GM21576 (cell line): Measurements from ENCODE around the gene TRIM4.
"Not testable (repeated sequence)": the region's sequence is repeated elsewhere in the genome, so short reads cannot be mapped to it uniquely, and the experiment has no call there.

Experiments
- ATAC-seq: cut with Tn5 transposase; IDR thresholded peaks from one replicate; pipeline ENCODE4 v1.9.1; 2021; ENCODE audit warnings: mild to moderate bottlenecking, moderate library complexity; ENCODE audit not compliant: unreplicated experiment

The TRIM4 gene

DNA sequence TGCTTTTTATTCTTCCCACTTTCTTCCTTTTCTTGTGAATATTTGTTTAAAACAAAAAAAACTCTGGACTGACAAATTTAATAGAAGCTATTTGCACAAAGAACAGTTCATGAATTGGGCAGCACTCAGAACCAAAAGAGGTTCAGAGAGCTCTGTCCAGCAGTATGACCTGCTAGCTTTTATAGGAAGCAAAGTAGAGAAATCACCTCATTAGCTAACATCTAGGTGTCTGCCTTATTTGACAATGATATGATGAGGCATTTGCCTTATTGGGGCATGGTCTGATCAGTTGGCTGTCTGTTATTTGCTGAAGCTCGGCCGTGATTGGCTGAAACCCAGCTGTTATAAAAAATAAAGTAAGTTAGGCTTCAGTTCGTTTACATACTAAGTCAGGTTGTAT is 819 bp upstream of the TRIM4 start:
- ATAC-seq, result no peak

DNA sequence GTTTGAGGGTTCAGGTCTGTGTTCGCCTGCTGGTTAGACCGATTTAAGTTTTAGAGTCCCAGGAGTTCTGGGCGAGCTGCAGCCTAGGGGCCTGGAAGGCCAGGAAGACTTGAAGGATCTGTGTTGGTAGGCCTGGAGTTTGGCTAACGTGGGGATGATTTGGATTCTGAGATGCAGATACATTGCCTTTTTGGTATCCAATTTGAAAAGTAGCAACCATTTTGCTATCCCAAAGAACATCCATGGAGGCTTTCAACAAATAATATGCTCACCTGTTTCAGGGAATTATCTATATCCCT is 433 bp upstream of the TRIM4 start:
- ATAC-seq, result no peak

DNA sequence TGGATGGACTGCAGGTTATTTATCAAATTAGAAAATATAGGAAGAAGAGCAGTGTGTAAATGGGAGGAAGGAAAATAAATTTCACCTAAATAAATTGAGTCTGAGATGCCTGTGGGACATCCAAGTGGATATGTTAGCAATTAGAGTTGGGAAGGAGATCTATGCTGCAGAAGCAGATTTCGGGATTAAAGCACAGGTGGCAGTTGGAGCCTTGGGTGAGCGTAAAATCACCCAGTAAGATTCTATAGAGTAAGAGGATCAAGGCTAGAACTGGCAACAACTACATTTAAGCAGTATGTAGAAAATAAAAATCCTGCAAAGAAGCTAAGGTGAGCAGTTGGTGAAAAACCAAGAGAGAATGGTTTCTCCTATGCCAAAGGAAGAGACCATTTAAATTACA is 8.4 kb downstream of the TRIM4 start:
- ATAC-seq, result no peak

DNA sequence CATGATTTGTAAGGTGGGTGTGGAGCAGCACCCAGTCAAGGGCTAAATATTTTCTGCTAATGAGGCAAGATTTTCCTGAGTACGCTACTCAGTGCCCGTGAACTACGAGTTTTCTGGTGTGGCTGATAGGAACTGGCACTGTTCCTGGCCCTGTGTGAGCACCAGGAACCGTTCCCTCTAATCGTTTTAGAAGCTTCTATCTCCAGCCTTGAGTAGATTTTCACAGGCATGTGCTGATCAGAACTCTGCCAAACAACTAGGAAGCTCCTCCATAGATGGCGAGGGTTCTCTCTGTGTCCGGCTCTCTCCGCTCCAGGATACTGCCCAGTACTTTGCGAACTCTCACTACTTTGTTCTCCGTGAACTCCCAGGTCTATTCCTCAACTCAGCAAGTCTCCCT is 17.7 kb downstream of the TRIM4 start:
- no peak for ATAC-seq

DNA sequence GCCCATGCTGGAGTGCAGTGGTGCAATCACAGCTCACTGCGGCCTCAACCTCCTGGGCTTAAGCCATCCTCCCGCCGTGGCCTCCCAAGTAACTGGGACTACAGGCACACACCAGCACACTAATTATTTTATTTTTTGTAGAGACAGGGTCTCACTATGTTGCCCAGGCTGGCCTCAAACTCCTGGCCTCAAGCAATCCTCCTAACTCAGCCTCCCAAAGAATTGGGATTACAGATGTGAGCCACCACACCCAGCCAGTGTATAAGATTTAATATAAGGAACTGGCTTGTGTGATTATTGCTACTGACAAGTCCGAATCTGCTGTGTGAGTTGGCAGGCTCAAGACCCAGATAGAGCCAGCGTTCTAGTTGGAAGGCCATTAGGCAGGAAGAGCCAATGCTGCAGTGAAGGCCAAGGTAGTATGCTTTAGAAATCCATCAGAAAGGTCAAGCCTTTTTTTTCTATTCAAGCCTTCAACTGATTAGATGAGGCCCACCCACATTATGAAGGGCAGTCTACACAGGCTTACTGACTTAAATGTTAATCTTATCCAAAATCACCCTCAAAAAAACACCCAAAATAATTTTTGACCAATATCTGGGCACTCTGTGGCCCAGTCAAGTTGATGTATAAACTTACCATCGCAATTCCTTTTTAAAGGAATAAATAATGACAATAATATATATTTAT is 19.4 kb downstream of the TRIM4 start:
- ATAC-seq, result no peak

DNA sequence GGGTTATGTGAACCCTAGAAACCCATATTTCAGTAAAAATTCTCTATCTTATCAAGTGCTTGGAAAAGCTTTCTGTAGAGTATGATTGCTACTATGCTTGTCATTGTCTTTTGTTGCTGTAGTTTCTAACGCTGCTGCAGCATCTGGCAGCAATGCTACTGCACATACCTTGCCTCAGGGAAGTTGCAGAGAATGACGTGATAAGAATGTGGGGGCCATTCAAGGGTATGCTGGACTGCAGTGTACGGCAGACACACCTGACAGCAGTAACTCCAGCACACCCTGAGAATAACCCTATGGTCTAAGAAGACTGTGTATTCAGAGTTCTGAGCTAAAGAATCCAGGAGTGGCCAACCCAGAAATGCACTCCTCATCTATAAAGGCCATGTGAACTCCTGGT is 20.5 kb downstream of the TRIM4 start:
- ATAC-seq, result no peak

DNA sequence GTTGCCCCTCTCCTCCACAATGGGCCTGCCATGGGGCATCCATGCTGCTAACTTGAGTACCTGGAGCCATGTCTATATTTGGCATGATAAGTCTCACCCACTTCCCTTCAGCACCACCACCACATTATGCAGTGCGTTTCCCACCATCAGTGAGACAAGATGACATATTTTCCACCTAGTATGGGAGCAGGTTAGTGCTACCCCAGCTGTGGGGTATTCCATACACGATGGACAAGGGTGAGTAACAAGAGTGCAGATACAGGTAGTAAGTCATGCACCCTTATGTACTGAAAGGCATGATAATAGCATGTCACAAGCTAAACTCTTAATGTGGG is 21.3 kb downstream of the TRIM4 start:
- no peak for ATAC-seq

DNA sequence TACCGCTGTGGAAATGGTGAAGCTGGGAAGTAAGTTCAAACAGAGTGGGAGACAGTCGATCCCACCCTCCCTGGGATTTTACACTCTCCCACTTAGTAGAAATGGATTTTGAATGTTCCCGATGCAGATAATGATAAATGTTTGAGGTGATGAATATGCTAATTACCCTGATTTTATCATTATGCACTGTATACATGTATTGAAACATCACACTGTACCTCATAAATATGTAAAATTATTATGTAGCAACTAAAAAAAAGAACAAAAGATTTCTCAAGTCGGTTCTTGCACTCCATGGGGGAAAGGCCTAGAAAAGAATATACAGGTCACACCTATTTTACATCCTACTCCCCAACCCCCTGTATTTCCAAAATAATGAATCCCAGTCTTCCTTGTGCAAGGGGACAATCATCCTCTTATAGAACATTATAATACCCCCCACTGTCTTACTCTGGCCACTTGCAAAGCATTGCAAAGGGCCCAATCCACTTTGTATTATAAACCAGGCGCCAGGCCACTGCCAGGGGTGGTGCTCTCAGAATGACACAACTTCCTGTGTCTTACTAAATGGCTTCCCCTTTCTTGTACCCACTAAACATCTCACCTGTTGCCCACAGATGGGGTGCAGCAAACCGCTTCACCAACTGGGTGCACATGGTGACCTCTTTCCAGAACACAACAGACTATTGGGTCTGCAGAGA is 21.9 kb downstream of the TRIM4 start:
- ATAC-seq, result no peak

DNA sequence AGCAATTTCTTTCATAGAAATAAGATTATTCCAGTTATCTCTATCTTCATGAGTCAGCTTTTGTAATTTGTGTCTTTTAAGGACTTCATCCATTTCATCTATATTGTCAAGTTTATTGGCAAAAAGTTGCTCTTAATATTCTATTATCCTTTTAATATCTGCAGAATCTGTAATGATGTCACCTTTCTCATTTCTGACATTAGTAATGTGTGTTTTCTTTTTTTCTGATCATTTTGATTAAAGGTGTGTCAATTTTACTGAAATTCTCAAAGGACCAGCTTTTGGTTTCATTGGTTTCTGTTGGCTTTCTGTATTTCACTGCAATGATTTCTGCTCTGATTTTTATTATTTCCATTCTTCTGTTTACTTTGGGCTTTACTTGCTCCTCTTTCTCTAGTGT is 24.6 kb downstream of the TRIM4 start:
- no peak for ATAC-seq

DNA sequence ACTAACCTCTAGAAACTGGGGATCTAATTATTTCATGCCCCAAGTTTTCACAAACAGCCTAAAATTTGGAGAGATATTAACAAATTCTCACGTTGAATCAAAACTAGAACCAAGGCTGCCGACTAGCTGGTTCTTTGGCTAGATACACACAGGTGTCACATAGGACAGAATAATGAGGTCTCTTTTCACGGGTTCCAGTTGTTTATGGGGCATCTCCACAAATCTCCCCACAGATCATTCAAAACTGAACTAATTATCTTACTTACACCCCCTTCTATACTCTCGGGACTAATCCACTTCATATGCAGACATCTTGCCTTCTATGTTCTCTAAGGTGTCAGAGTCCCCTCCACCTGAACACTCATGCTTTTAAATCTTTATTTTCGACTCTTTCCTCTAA is 26.1 kb downstream of the TRIM4 start:
- ATAC-seq, result no peak

DNA sequence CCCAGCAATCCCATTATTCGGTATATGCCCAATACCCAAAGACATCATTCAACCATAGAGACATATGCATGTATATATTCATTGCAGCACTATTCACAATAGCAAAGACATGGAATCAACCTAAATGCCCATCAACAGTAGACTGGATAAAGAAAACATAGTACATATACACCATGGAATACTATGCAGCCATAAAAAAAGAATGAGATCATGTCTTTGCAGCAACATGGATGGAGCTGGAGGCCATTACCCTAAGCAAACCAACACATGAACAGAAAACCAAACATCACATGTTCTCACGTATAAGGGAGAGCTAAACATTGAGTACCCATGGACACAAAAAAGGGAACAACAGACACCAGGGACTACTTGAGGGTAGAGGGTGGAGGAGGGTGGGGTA is 29.0 kb downstream of the TRIM4 start:
- not testable (repeated sequence) for ATAC-seq

DNA sequence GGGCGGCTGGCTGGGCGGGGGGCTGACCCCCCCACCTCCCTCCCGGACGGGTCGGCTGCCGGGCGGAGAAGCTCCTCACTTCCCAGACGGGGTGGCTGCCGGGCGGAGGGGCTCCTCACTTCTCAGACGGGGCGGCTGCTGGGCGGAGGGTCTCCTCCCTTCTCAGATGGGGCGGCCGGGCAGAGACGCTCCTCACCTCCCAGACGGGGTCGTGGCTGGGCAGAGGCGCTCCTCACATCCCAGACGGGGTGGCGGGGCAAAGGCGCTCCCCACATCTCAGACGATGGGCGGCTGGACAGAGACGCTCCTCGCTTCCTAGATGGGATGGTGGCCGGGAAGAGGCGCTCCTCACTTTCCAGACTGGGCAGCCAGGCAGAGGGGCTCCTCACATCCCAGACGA is 31.0 kb downstream of the TRIM4 start:
- ATAC-seq, result not testable (repeated sequence)

DNA sequence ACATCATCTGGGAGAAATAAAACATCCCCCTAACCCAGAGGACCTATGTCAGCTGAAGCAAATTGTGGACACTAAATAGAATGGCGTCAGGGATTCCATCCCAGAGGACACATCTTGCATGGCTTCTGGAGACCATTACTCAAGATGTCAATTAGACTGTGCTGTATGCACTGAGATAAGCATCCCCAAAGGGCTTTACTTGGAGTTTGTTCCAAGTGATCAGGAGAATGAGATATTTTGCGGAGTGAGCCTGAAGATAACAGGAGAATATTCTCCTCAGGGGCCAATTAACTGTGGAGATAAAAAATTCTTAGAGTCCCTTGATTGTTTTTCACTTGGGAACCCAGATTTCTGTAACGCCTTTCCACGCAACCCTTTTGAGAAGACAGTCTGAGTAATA is 38.0 kb downstream of the TRIM4 start:
- ATAC-seq, result no peak

DNA sequence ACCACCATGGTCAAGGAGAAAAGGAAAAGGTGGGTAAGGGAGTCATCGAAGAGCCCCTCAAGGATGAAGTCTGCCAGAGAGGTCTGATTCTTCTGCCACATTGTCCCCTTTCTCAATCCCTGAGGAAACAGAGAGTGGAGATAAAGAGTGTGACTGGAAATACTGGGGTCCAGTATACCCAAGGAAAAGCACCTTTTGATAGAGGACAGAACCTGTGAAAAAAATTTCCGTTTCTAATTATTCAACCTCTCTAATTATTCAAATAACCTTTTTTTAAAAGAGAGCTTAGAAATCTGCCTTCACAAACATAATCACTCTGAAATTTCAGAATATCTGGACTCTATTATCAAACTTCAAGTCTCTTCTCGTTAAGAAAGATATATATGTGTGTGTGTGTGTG is 42.4 kb downstream of the TRIM4 start, which contains the start of gene OR2AE1:
TSS of gene OR2AE1 (minus strand) at position 101 of the 400 bp plus-strand sequence. CDS start at position 101, 0 bp downstream.
- ATAC-seq, result no peak

DNA sequence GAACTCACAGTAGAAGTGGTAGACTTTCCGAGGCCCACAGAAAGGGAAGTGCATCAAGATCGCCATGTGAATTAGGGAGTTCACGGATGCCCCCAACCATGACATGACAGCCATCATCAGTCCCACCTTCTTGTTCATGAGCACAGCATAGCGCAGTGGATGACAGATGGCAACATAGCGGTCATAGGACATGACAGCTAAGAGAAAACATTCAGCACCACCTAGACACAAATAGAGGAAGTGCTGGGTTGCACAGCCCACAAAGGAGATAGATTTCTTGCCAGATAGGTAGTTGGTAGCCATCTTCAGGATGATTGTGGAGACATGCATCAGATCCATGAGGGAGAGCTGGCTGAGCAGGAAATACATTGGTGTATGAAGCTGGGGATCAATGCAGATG is 42.8 kb downstream of the TRIM4 start:
- no peak for ATAC-seq

DNA sequence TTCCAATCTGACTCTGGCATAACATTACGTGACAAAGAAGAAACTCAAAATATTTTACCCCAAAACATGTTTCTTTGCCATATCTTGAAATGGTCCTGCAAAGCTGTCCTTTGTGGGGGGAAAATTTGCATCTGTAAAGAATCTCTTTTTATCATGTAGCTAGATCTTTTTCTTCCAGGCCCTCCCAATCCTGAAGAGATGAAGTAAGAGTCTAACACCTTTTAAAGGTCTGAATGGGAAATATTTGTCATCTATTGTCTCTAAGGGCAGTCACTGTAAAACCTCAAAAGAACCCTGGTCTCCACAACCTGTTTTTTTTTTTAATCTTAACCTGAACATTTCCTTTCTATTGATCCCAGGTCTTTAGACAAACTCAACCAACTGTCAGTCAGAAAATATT is 51.1 kb downstream of the TRIM4 start:
- ATAC-seq, result no peak

DNA sequence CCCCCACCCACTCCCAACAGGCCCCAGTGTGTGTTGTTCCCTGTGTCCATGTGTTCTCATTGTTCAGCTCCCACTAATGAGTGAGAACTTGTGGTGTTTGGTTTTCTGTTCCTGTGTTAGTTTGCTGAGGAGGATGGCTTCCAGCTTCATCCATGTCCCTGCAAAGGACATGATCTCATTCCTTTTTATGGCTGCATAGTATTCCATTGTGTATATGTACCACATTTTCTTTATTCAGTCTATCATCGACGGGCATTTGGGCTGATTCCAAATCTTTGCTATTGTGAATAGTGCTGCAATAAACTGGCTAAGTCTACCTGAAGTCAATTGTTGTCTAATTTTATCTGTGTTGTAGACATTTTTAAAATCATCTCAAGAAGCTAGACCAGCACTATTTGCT is 51.9 kb downstream of the TRIM4 start:
- ATAC-seq, result not testable (repeated sequence)

DNA sequence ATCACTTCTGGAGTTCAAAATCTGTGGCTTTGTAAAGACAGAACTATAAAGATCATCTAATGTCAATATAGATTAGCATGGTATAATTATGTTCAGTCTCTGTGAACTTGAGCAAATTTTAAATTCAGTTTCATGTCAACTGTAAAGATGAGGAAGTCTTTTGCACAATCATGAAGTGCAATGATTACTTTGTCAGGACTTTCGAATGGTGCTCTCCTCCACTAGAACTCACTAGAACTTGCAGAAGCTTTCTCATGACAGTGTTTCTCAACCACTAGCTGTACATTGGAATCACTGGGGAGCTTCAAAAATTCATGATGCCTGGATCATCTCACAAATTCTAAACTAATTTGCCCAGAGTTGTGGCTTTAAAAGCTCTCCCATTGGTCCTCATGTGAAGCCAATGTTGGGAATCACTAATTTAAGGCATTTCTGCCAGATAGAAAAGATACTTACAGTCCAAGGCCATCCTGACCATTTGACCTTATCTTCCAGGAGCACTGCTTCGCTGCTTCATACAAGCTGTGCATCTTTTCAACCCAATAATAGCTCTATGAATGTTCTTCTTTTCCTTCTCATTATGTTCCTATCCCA is 55.4 kb downstream of the TRIM4 start:
- no peak for ATAC-seq

DNA sequence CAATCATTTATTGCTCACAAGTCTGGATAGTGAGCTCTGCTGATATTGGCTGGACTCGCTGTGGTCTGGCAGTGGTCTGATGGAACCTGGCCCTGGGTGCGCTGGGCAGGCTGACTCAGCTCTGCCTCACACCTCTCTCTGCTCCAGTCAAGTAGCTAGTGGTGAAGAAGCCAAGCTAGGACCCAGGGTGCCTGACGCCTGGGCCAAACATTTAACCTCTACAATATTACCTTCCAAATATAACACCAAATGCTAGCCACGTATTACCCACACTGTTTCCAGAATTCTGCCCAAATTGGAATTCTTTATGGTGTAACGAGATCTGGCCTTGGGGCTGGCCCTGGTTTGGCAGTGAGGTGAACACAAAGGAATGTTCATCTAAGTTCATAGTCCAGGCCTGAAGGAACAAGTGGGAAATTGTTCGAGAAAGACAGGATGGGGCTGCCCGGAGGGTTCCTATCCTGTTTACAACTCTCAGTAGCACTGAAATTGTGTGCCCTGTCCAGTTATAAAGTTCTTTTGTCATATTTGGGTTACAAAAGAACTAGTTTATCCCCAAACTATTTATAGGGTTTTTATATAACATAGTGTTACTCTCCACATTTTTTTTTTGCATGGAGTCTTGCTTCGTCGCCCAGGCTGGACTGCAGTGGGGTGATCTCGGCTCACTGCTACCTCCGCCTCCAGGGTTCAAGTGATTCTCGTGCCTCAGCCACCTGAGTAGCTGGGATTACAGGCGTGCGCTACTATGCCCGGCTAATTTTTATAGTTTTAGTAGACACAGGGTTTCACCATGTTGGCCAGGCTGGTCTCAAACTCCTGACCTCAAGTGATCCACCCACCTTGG is 58.8 kb downstream of the TRIM4 start:
- ATAC-seq, result no peak

DNA sequence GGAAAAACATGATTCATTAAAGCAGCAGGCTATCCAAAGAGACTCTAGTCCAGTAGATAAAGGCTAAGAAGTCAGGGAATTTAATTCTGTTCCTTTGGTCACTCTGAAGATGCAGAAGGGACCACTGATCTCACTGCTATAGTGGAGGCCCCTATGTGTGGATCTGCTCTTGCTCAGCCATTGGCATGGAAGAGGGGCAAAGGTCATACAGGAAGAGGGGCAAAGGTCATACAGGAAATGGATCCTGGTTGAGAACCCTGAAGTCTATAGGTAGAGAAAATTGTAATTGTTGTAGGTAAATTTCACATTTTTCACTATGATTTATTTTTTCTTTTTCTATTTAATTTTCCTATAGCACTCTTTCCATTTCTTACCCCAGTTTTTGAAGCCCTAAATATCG is 64.1 kb downstream of the TRIM4 start:
- no peak for ATAC-seq

DNA sequence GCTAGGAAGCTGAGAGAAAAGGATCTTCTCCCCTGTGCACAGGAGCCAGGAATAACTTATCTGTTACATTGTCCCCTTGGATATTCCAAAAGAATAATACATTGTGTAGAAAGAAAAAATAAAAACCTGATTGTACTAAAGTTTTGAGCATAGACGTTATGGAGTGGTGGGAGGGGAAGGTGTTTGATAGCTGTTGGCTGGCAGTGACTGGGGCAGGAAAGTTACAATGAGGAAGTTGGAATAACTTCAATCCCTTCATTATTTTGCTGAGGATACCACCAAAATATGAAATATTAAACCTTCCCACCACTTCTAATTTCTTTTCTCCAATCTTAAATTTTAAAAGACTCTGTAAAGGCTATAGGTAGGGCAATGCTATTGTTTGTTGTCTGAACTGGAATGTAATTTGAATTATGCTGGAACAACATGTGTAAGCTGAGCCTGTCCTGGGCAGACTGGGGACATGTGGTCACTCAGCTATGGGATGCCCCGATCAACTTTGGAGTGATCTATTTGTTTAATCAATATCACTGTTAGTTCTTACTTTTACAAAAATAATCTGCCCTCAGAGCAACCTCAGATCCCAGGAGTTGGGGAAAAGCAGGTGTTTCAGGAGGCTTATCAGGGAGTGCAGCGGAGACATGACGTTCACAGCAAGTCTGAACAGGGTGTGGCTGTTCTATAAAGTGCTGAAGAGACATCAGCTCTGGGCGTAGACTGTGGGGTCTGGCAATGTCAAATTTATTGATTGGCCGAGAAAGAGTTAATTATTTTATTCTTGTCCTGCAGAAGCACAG is 70.7 kb downstream of the TRIM4 start:
- ATAC-seq, result no peak
